ENCODE measurements around the gene FKBP11.
"Not testable (repeated sequence)": the region's sequence is repeated elsewhere in the genome, so short reads cannot be mapped to it uniquely, and the experiment has no call there.

Gene FKBP11

DNA sequence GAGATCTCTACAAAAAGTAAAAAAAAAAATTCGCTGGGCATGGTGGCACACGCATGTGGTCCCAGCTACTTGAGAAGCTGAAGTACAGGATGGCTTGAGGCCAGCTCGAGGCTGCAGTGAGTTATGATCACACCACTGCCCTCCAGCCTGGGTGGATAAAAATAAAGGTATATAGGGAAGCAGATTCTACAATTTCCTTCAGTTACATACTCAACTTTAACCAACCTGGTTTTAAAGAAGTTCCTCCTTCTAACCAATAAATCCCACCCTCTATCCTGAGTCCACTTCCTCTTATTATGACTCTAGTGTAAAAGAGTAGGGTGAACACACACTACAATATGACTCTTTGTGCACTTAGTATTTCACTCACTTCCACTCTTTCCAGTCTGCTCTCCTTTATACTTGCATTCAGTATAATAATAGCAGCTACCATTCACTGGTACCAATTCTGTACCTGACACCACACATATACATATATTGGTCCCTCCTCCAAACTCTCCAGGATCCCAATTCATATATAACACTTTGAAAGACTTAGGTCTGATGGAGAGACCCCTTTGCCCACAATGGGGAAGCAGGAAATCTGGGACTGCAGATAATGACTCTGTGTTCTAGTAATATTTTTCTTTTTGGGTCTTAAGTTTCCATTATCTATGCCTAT, 29.7 kb upstream of the FKBP11 start:
- peak in 3 of 4 experiments; percentile 52 to 82 (median 70) for DNase-seq

DNA sequence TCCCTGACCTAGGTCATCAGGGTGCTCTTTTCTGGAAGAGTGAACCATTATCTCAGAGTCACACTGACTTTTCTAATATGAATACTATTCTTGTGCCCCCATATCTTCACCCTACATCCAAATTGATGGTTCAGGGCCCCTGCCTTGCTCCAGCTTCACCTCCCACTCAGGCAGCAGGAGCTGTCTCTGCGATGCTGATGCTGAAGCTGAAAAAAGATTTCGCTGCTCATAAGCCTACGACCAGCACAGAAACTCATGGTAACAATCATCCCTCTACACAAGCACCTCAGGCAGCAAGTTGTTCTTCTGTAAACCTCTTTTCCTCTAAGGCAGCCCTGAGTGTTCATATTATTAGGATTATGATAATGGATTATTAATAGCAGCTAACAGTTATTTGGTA, 28.8 kb upstream of the FKBP11 start:
- no peak for DNase-seq

DNA sequence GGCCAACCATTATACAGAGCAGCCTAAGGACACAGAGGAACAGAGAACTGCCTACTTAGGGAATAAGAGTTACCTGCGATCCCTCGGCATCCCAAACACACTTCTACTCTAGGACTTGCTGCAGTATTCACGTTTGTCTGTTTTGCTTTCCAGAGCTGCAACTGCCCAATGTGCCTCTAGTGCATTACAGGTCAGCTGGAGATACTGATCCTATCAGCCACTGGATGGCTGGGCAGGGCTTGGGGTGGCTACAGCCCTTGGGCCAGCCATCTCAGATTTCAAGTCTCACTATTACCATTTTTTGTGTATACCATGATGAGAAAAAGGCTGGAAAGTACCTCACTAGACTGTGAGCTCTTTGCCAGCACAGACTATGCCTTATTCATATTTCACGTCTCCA, 27.4 kb upstream of the FKBP11 start:
- no peak for DNase-seq

DNA sequence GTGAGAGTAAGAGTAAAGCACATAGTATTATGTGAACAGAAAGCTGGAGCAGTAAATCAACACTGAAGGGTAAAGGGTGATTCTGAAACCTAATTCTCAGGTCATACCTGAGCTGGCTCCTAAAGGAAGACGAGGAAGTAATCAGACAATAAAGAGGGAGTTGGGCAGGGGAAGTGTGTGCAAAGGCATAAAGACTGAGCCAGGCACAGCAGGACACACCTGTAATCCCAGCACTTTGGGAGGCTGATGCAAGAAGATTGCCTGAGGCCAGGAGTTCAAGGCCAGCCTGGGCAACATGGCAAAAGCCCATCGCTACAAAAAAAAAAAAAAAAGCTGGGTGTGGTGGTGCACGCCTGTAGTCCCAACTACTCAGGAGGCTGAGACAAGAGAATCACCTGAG, 22.4 kb upstream of the FKBP11 start:
- DNase-seq: no peak

DNA sequence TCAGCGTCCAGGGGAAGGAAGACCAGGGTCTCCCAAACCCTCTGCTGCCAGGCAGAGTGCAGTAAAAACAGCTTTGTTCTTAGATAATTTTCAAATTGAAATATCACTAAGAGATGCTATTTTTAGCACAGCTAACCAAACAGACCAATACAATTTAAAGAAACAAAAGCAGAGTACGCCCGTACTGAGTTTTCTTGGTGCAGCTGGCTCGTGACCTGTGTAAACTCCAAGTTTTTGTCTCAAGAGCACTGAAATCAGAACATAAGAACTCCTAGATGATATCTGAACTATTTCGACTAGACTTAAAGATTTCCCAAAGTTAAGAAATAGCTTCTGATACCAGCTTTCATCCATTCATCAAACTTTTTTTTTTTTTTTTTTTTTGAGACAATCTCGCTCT, 21.7 kb upstream of the FKBP11 start:
- no peak for DNase-seq

DNA sequence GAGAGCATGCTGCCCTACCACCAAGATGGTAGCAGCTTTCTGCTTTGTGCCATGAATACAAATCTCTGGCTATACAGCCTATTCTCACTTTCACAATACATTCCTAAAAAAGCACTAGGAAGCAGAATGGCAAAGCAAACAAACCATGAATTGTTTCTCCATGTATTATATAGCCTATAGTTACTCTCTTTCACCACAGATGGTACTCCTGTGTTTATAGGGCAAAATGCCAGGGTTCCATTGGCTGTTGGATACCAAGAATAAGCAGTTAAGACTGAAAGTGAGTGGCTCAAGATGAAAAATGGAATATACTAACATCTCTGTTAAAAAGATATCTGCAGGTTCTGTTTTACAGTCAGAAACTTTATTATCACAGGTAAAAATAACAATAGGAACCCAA, 20.9 kb upstream of the FKBP11 start:
- no peak for DNase-seq

DNA sequence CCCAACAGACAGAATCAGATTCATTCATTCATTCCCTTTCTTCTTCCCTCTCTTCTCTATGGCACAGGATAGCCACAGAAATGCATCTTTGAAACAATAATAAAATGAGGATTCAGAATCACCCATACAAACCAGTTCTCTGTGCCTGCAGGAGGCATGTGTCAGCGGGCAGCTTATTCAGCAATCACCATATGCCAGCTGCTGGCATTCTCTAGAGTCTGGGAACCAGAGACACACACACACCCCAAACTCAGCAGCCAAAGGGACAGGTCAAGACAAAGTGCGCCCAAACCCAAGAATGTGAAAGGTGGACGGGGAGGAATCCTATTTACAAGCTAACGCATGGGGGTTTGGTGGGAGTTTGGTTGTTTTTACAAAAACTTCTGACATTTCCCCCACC, 17.9 kb upstream of the FKBP11 start:
- no peak for DNase-seq

DNA sequence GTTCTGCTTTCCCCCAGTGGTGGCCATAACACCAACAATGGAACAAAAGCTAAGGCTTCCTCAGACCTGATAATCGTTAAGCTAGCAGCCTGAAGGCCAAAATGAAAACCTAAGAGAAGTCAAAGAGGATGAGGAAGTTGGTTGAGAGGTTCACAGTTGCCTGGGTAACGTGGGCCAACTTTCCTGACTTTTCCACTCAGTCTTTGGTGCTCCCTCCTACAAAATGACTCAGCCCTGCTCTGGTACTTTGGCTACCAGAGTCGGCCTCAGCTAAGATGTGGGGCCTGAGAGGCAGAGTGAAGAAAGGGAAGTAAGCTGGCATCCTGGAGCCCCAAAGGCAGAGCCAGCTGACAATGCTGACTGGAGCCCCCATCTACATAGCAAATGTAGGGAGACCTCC, 14.9 kb upstream of the FKBP11 start:
- DNase-seq: peak; percentile 72 to 86 (median 75)

DNA sequence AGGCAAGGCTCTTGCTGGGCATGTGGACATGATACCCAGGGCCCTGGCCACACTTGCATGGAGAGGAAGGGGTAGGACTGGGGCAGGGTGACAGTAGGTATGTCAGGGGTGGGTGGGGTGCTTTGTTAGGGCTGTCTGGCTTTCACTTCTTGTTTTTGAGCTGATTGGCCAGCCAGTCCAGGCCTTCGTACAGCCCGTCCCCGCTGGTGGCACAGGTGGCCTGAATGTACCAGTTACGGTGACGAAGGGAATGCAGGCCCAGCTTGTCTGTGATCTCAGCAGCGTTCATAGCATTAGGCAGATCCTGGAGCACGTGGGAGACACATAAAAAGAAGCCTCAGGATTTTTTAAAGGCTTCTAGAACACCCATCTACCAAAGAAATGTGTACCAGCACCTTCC, 13.5 kb upstream of the FKBP11 start:
- DNase-seq: peak in 2 of 4 experiments; percentile 14 to 17

DNA sequence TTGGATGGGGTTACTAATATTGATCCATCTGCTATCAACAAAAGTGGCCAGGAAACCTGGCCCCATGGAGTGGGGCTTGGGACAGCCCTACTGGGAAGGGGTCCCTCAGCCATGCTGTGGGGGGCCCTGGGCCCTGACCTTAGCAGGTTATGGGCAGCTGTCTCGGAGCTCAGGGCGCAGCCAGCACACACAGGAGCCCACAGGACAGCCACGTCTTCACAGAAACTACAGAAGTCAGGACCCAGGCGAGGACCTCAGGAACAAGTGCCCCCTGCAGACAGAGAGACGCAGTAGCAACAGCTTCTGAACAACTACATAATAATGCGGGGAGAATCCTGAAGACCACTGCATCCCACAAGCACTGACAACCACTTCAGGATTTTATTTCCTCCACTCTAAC, 11.9 kb upstream of the FKBP11 start:
- DNase-seq: no peak

DNA sequence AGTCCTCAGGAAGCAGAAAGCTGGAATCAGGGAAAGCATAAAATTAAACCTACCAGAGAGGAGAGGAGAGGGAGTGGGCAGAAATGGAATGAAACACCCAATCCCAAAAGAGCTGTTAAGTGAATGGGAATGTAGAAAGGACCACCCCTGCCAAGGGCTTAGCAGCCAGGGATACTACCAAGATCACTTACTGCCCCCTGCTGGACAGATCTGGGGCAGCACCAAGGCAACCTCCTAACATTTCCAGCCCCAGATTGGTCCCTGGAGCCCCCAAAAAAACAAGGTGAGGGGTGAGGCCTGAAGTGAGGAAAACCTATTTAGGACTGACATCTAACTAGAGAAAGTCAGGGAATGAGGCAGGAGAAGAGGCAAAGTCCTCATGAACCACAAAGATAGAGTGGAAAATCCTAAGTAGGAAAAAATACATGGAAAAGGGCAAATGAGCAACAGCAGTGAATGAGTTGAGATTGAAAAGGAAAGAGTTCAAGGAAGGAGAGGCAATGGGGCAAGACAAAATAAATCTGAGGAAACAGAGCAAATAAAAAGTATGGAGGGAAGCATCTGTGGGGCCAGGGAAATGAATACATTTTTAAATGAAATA, 11.2 kb upstream of the FKBP11 start:
- DNase-seq: peak; percentile 74 to 87 (median 82)

DNA sequence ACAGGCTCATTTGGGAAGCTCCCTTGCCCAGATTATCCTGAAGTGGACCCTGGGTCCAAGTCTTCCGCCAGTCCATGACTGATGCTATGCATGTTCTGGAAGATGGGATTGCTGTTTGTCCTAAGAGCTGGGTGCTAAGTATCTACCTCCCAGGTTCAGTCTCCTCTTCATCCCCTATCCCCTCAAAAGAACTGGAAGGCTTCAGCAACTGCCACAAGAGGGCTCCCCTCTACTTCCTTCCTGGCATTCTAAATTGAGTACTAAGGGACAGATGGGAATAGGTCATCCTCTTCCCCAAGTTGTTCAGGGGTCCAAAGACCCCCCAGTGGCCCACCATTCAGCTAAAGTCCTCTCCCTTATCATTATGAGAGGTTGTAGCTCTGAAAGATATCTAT, 9.0 kb upstream of the FKBP11 start:
- DNase-seq: peak in 3 of 4 experiments; percentile 15 to 20 (median 18)

DNA sequence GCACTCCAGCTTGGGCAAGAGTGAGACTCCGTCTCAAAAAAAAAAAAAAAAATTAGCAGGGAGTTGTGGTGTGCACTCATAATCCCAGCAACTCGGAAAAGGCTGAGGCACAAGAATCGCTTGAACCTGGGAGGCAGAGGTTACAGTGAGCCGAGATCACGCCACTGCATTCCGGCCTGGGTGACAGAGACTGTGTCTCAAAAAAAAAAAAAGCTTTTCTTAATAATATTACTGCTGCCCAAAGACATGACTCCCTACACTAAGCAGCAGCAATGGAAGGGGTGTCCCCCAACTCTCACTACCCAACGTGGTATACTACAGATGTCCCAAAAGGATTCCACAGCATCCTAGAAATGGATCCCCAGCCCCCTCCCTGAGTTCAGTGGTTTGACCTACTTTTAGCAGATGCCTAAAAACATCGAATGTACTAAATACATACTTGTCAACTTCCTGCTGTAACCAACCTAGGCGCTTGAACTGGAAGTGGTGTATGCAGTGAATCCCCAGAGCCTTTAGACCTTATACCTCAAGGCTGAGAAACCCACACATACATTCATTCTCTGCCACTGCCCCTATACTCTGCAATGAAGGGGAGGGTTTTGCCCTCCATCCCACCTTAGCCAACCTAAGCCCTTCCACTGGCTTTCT, 8.5 kb upstream of the FKBP11 start:
- no peak for DNase-seq

DNA sequence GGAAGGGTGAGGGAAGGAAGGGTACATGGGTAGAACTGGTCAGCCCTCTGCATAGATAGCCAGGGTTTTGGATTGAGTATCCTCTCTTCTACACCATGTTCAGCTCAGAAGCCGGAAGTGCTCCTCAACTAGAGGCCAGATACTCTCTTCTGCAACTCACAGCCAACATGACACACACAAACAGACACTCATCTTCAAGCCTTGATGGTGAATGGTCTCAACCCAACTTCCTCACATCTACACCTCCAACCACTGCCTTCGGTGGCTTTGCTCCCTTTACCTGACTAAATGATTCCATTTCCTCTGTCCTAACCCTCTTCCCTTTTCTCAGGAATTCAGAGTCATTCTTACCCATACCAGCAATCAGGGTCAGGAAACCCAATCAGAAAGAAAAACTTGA, 7.6 kb upstream of the FKBP11 start:
- no peak for DNase-seq

DNA sequence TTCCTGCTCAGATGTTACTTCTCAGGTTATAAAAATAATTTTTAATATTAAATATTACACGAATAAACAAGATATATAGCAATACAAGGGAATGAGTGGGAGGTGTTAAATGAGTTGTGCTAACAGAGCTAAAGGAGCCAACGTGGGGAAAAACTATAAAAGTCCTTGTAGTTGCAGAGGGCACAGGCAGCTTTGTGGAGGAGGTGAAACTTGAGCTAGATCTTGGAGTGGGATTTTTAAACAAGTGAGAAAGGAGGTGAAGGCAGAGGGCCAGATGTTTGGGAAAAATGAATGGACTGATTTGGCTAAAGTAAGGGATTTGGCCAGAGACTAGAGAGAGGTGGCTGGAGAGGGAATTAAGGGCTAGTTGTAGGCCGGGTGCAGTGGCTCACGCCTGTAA, 5.2 kb upstream of the FKBP11 start:
- no peak for DNase-seq

DNA sequence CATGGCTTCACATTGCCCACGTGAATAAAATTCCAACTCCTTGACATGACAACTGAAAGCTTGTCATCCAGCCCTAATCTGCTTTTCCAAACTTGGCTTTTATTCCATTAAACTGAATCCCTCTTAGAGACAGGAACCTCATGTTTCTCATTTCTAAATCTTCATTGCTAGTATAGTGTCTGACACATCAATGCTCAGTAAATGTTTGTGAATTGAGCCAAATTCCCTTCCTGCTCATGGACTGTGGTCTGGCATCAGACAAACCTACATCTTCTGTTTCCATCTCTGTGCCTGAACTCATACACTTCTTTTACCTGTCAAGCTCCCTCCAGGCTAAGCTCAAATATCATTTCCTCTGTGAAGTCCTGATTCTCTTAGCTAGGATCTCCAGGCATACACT, 4.3 kb upstream of the FKBP11 start:
- DNase-seq: no peak

DNA sequence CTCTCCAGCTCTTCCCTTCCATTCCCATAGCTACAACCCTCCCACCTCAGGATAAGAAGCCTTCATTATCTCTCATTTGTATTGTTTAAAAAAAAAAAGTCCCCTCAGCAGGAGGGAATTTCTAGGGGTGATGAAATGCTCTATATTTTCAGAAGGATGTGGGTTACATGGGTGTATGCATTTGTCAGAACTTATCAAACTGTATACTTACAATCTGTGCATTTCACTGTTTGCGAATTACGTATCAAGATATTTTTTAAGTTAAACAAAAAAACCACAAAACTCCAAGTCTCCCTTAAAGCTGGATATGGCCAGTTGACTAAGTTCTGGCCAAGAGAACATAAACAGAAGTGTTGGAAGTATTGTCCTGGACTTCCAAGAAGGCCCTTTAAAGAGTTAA, 2.0 kb upstream of the FKBP11 start:
- DNase-seq: no peak

DNA sequence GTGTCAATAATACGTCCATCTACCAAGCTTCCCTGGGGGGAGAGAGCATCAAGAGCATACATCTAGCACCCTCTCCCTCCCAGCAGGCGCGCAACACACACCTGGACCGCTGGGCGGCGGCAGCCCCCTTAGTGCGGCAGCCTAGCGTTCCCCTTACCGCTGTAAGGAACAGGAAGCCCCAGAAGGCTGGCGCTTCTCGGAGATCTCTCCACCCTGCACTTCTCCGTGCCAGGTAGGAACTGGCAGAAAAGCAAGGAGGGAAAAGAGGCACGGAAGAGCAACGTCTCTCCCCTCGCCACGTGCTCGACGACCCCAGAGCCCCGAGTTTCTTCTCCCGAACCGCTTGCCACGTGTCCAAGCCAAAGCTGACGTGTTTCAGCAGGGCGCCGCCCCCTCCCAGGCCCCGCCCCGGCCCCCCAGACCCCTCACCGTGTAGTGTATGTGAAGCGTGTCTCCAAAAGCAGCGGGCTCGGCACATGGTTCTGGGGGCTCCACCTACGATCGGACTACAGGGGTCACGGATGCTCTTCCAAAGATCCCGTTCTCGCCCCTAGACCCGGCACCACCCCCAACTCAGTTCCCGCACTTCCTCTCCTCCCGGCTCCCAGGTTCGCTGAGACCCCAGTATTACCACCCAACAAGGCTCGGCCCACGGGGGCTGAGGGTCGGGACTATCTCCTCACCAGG, 532 bp downstream of the FKBP11 start:
- peak in 3 of 4 experiments; percentile 11 to 30 (median 19) for DNase-seq

DNA sequence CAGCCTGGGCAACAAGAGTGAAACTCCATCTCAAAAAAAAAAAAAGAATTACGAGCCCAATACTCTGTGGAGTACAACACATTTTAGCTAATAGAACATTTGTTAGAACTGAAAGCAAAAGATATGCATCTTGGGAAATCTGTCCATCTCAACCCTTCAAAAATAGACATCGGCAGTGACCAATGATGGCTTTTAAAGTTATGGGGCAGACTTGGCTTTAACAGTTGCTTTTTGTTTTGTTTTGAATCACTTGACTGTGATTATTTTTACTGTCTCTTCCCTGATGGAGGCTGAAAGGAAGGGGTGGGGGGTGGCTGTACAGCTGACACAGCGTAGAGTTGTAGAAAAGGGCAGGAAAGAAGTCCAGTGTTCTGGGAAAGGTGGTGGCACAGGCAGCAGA, 2.2 kb downstream of the FKBP11 start:
- DNase-seq: no peak

DNA sequence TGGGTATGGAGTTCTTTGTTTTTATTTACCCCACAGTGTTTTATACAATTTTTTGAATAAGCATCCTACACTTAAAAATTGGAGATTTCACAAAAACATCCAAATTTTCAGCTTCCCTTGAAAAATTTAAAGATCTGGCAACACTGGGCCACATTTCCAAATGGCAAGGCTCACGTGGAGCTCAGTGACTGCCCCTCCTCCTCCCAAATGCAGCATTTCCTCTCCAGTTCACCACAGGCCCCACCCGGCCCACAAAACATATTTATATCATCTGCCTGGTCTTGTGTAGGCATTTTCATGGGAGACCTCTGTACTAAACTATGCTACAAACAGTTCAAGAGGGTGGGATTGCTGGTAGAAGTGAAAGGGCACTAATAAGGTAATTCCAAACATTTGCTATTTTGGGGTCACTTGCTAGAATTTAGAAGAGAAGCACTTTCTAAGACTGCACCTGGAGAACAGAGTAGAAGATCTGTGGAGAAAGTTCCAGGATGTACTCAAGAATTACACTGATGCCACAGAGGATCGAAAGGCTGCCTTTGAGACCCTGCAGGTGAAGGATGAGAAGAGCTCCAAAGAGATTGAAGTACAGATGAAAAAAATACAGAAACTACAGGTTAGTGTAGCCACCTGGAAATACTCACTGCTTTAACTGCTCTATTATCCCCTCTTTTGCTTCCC, 7.3 kb downstream of the FKBP11 start:
- peak in 3 of 4 experiments; percentile 29 to 52 (median 38) for DNase-seq

DNA sequence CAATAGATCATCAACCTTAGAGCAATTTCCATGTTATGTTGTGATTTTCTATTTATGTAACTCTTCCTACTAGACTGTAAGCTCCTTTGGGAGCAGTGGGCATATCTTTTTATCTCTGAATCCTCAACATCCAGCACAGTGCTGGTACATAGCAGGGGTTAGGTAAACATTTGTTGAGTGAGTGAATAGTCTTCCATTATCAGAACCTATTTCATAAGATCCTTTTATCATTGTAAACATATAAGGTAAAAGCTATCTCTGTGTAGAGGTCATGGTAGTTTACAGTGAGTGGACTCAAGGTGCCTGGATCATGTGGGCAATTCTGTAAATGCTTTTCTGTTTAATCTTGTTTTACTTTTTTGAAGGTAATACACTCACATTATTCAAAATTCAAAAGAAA, 15.1 kb downstream of the FKBP11 start:
- DNase-seq: no peak

DNA sequence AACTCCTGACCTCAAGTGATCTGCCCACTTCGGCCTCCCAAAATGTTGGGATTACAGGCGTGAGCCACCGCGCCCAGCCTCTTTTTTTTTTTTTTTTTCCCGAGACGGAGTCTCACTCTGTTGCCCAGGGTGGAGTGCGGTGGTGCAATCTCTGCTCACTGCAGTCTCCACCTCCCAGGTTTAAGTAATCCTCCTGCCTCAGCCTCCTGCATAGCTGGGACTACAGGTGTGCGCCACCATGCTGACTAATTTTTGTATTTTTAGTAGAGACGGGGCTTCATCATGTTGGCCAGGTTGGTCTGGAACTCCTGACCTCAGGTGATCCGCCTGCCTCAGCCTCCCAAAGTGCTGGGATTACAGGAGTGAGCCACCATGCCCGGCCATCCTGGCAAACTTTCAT, 15.6 kb downstream of the FKBP11 start:
- not testable (repeated sequence) for DNase-seq

DNA sequence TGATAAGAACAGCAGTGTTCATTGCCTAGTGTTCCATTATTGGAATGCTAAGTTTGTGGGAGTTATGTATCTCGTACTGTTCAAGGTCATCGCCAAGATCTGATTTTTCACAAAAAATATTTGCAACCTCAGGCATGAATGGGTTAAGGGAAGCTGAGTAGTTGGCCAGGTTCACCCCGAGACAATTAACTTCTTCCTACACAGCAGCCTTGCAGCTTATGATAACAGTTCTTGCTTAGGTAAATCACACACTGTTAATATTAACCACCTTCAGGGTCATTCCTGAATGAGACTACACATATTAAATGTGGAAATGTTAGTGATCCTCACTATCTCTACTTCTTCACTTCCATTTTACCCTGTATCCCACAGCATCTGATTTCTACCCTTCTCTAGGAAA, 18.0 kb downstream of the FKBP11 start:
- no peak for DNase-seq
